PC-9 (cell line): ENCODE data around the gene XRCC5. TPM values are rescaled to one million over a fixed set of nuclear protein-coding genes. Genes with fewer than 3 reads are reported as not detected.

Experiments used
- BruUV-seq: library from RNA; stranded (reverse); fragments of 400-500 nt; replicated peaks from 2 replicates; lab custom pipeline; 2021; lab: Mats Ljungman, UMichigan
- CTCF ChIA-PET: fragments of 300-600 bp; sonication (Branson Sonifier 250); formaldehyde crosslinking; loops from one replicate; lab custom pipeline; 2022; ENCODE audit warnings: antibody characterized with exemption; lab: Charles Lee
- POLR2A ChIA-PET: fragments of 300-600 bp; sonication (Branson Sonifier 250); formaldehyde crosslinking; loops from one replicate; lab custom pipeline; 2022; ENCODE audit warnings: antibody characterized with exemption; ENCODE audit not compliant: unreplicated experiment; lab: Charles Lee
- DNase-seq, 2 experiments: peaks; one replicate each; pipeline versions ENCODE4 v3.0.0 to v3.0.0-alpha.2; 2015 to 2022; ENCODE audit warnings: mixed read lengths in 1 of 2
- H2AFZ ChIP-seq: fragments of 200-600 bp; sonication (generic); 2 replicates; pipeline ENCODE4 v1.8.1; 2017; ENCODE audit warnings: antibody characterized with exemption
- H3F3A ChIP-seq: fragments of 200-600 bp; sonication (generic); 2 replicates; pipeline ENCODE4 v1.8.1; 2017; ENCODE audit warnings: antibody characterized with exemption, mild to moderate bottlenecking, low read depth; ENCODE audit not compliant: insufficient read depth
- H3K27ac ChIP-seq: fragments of 200-600 bp; sonication (generic); 2 replicates; pipeline ENCODE4 v1.6.1; 2016; ENCODE audit warnings: mixed run types
- H3K27me3 ChIP-seq: fragments of 200-600 bp; sonication (generic); 2 replicates; pipeline ENCODE4 v1.6.1; 2016; ENCODE audit warnings: low read depth, mixed run types; ENCODE audit not compliant: insufficient read depth
- H3K36me3 ChIP-seq: fragments of 200-600 bp; sonication (generic); 2 replicates; pipeline ENCODE4 v1.6.1; 2016; ENCODE audit warnings: low read depth, mixed run types
- H3K4me1 ChIP-seq: fragments of 200-600 bp; sonication (generic); replicated peaks from 2 replicates; pipeline ENCODE4 v1.6.1; 2016; ENCODE audit warnings: mixed run types; ENCODE audit not compliant: insufficient read depth
- H3K4me2 ChIP-seq: fragments of 200-600 bp; sonication (generic); 2 replicates; pipeline ENCODE4 v1.6.1; 2017; ENCODE audit warnings: mixed run types
- H3K4me3 ChIP-seq: fragments of 200-600 bp; sonication (generic); 2 replicates; pipeline ENCODE4 v1.6.1; 2016; ENCODE audit warnings: mixed run types
- H3K79me2 ChIP-seq: fragments of 200-600 bp; sonication (generic); 2 replicates; pipeline ENCODE4 v1.6.1; 2017; ENCODE audit warnings: low read depth, mixed run types
- H3K9me2 ChIP-seq: fragments of 200-600 bp; sonication (generic); 2 replicates; pipeline ENCODE4 v1.8.1; 2017; ENCODE audit warnings: mild to moderate bottlenecking; ENCODE audit not compliant: insufficient read depth
- H3K9me3 ChIP-seq: fragments of 200-600 bp; sonication (generic); 2 replicates; pipeline ENCODE4 v1.8.1; 2016; ENCODE audit warnings: low read depth; ENCODE audit not compliant: insufficient read depth
- H4K20me1 ChIP-seq: fragments of 200-600 bp; sonication (generic); 2 replicates; pipeline ENCODE4 v1.8.1; 2017; ENCODE audit not compliant: insufficient read depth
- EZH2 ChIP-seq: fragments of 200-600 bp; sonication (generic); IDR thresholded peaks from 2 replicates; pipeline ENCODE4 v1.8.0; 2017; ENCODE audit warnings: antibody characterized with exemption, low read depth
- intact Hi-C: fragments of 100-400 bp; cut with micrococcal nuclease; formaldehyde crosslinking; loops from one replicate; pipeline ENCODE4 v1.10.0; 2022; ENCODE audit not compliant: unreplicated experiment
- total RNA-seq: library from RNA; stranded (reverse); gene quantifications from 2 replicates; pipeline ENCODE4 v1.2.3, GENCODE V29; 2021
- TF ChIP-seq, protein P1 (sequence below): fragments of 200-600 bp; sonication (generic); conservative IDR thresholded peaks from 2 replicates; pipeline ENCODE4 v1.6.1; 2017; ENCODE audit warnings: mixed run types, antibody characterized with exemption, mild to moderate bottlenecking, moderate library complexity

XRCC5 gene
- total RNA-seq, 1 experiment from 2014 or later, result 275 TPM

DNA sequence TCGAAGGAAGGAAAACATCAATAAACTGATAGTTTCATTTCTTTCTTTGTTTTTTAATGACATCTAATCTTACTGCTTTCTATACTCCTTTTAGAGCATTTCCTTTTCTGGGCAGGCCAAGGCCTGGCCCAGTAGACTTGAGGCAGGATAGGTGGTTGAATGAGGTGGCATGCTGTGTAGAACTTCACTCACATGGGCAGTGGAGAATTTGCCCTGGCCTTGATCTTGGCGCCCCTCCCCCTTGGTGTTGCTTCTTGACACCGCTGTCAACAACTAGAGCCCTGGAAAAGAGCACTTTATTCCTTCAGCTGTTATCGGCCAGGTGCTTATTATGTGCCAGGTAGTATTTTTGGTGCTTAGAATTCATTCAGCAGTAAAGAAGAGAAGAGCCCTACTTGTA lies 37.4 kb downstream of the XRCC5 start:
- no peaks in the 10 kb centered on the region for H3K4me1 ChIP-seq
- H3K4me2 ChIP-seq, result no peak overlapping the region
- peaks cover 4% of the 10 kb centered on the region for H4K20me1 ChIP-seq
- no peaks in the 10 kb centered on the region for H3K79me2 ChIP-seq
- CTCF ChIA-PET, result no interaction called here
- no peak overlapping the region for H2AFZ ChIP-seq
- POLR2A ChIA-PET, result interaction anchor here (0.5 kb wide), 1 partner anchor 26 kb away, joined by 3 read pairs; no protein-coding TSS in a partner anchor
- peaks cover 83% of the 10 kb centered on the region for H3K36me3 ChIP-seq
- no peak for DNase-seq
- H3K4me3 ChIP-seq, result no peak overlapping the region
- H3F3A ChIP-seq, result peaks cover 24% of the 10 kb centered on the region; the same call in 1 of the 2 replicates
- H3K27me3 ChIP-seq, result no peaks in the 10 kb centered on the region
- H3K27ac ChIP-seq, result no peak overlapping the region
- no peaks in the 10 kb centered on the region for H3K9me3 ChIP-seq
- H3K9me2 ChIP-seq, result no peaks in the 10 kb centered on the region
- BruUV-seq, result no TSS peak
- TF ChIP-seq EZH2, result no peak
- TF ChIP-seq, protein P1, sequence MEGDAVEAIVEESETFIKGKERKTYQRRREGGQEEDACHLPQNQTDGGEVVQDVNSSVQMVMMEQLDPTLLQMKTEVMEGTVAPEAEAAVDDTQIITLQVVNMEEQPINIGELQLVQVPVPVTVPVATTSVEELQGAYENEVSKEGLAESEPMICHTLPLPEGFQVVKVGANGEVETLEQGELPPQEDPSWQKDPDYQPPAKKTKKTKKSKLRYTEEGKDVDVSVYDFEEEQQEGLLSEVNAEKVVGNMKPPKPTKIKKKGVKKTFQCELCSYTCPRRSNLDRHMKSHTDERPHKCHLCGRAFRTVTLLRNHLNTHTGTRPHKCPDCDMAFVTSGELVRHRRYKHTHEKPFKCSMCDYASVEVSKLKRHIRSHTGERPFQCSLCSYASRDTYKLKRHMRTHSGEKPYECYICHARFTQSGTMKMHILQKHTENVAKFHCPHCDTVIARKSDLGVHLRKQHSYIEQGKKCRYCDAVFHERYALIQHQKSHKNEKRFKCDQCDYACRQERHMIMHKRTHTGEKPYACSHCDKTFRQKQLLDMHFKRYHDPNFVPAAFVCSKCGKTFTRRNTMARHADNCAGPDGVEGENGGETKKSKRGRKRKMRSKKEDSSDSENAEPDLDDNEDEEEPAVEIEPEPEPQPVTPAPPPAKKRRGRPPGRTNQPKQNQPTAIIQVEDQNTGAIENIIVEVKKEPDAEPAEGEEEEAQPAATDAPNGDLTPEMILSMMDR, result no peak
- intact Hi-C loops, result no loop called here

DNA sequence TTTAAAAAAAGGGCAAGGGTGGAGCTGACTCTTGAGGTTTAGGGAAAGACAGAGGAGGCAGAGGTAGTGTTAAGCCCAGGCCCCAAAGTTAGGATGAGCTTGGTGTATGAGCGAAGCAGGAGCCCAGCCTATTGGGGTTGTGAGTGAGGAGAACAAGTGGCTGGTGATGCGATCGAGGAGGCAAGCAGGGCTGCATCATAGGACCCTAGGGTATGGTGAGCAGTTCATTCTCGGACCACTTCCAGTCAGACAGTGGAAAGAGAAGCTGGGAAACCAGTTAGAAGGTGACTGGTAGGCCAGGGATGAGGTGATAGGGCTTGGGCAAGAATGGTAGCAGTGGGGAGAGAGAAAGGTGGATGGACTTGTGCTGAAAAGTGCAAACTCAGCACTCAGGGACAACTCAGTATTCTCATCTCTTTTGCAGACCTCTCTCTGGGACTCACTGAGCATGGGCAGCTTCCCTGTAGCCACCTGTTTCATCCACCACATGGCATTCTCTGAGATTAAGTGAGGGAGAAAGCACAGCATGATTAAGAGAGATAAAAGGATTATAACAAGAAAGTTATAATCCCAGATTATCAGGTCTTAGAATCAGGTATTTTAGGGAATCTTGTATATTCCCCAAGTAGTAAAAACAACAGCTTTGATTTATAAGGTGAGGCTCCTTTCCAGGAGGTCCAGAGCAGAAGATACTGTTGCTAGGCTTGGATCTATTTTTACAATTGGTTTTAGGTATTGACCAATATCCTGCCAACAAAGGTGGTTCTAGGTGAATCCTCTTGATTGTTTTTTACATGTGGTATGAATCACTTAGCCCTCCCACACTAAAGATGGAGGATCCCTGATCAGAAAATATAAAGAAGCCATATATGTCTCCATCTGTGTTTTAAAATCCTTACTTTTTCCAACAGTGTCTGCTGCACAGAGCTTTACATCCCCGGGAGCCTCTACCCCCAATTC lies 38.3 kb downstream of the XRCC5 start:
- no TSS peak for BruUV-seq
- Histone ChIP-seq H3K36me3 (peaks cover 87% of the 10 kb centered on the region), H3K27ac (no peak overlapping the region), H4K20me1 (peaks cover 4% of the 10 kb centered on the region), H3K27me3 (no peaks in the 10 kb centered on the region), H3K9me3 (no peaks in the 10 kb centered on the region), H3K9me2 (no peaks in the 10 kb centered on the region), H3K4me3 (no peak overlapping the region), H3K4me1 (no peaks in the 10 kb centered on the region), H3K79me2 (no peaks in the 10 kb centered on the region), H2AFZ (no peak overlapping the region), H3F3A (peaks cover 24% of the 10 kb centered on the region; the same call in 1 of the 2 replicates), H3K4me2 (no peak overlapping the region)
- intact Hi-C loops, result no loop called here
- TF ChIP-seq, protein P1, result no peak
- no peak for TF ChIP-seq EZH2
- CTCF ChIA-PET, result no interaction called here
- peak in 1 of 2 experiments; percentile 24 for DNase-seq
- POLR2A ChIA-PET, result no interaction called here

DNA sequence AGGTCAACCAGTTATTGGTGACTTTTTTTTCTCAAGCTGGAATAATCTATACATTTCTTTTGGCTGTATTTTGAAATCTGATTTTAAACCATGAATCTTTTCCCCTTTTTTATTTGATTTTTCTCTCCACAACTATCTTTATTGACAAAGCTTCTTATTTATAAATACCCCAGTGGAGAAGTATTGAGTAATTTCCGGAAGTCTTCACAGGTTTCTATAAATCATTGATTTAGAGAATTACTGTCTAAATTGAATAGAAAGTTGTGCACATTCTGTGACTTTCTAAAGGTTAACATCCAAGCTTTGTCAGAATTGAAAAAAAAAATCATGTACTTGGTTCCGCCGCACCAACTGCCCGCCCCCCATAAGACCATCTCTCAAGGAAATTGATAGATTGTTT lies 39.8 kb downstream of the XRCC5 start:
- no peaks in the 10 kb centered on the region for H3K9me3 ChIP-seq
- no peaks in the 10 kb centered on the region for H3K79me2 ChIP-seq
- H3K36me3 ChIP-seq, result peaks cover 89% of the 10 kb centered on the region
- H3K4me2 ChIP-seq, result no peak overlapping the region
- no peaks in the 10 kb centered on the region for H3K9me2 ChIP-seq
- no peak overlapping the region for H2AFZ ChIP-seq
- H3K27ac ChIP-seq, result no peak overlapping the region
- TF ChIP-seq EZH2, result no peak
- TF ChIP-seq, protein P1, result no peak
- H3K27me3 ChIP-seq, result no peaks in the 10 kb centered on the region
- ChIA-PET POLR2A (interaction anchor here (0.5 kb wide), 1 partner anchor 23 kb away, joined by 8 read pairs; no protein-coding TSS in a partner anchor), CTCF (interaction anchor here (0.5 kb wide), 1 partner anchor 51 kb away, joined by 4 read pairs; no protein-coding TSS in a partner anchor)
- H3K4me1 ChIP-seq, result no peaks in the 10 kb centered on the region
- DNase-seq, result no peak
- intact Hi-C loops, result no loop called here
- BruUV-seq, result no TSS peak
- H3K4me3 ChIP-seq, result no peak overlapping the region
- peaks cover 23% of the 10 kb centered on the region; the same call in 1 of the 2 replicates for H3F3A ChIP-seq
- H4K20me1 ChIP-seq, result peaks cover 4% of the 10 kb centered on the region
